Measurements from ENCODE around the gene CTPS2.
"Not testable (repeated sequence)": the region's sequence is repeated elsewhere in the genome, so short reads cannot be mapped to it uniquely, and the experiment has no call there.

The CTPS2 gene

GRCh38 chrX:16635596-16635995, 76.9 kb downstream of the CTPS2 start:
- in situ Hi-C loops (cut with HindIII; ENCODE audit: low pct_unique_long_range_greater_than_20kb, low sequenced_read_pairs): no loop called here

GRCh38 chrX:16635040-16635439, 77.4 kb downstream of the CTPS2 start:
- in situ Hi-C loops (cut with HindIII; ENCODE audit: low pct_unique_long_range_greater_than_20kb, low sequenced_read_pairs): no loop called here
- no peak for TF ChIP-seq JUND (IDR thresholded peaks at IDR 0.05; ENCODE audit: low read depth)
- no peak for DNase-seq (ENCODE audit: low read depth in 1 of 2, low spot score in 1 of 2)

More at GRCh38 chrX:16635596-16635995, 76.9 kb downstream of the CTPS2 start:
- TF ChIP-seq JUND (IDR thresholded peaks at IDR 0.05; ENCODE audit: low read depth): no peak
- DNase-seq (ENCODE audit: low read depth in 1 of 2, low spot score in 1 of 2): no peak

- in situ Hi-C loops (cut with HindIII; ENCODE audit: low pct_unique_long_range_greater_than_20kb, low sequenced_read_pairs): no loop called here
- no peak for TF ChIP-seq JUND (IDR thresholded peaks at IDR 0.05; ENCODE audit: low read depth)
- DNase-seq (ENCODE audit: low read depth in 1 of 2, low spot score in 1 of 2): no peak
Observed at GRCh38 chrX:16633754-16634153, 78.7 kb downstream of the CTPS2 start.

- DNase-seq (ENCODE audit: low read depth in 1 of 2, low spot score in 1 of 2): no peak
- in situ Hi-C loops (cut with HindIII; ENCODE audit: low pct_unique_long_range_greater_than_20kb, low sequenced_read_pairs): no loop called here
- TF ChIP-seq JUND (IDR thresholded peaks at IDR 0.05; ENCODE audit: low read depth): no peak
Observed at GRCh38 chrX:16629909-16630308, 82.6 kb downstream of the CTPS2 start.

GRCh38 chrX:16628946-16629595, 83.4 kb downstream of the CTPS2 start:
- in situ Hi-C loops (cut with HindIII; ENCODE audit: low pct_unique_long_range_greater_than_20kb, low sequenced_read_pairs): no loop called here
- no peak for TF ChIP-seq JUND (IDR thresholded peaks at IDR 0.05; ENCODE audit: low read depth)
- no peak for DNase-seq (ENCODE audit: low read depth in 1 of 2, low spot score in 1 of 2)

- in situ Hi-C loops (cut with HindIII; ENCODE audit: low pct_unique_long_range_greater_than_20kb, low sequenced_read_pairs); DNase-seq (ENCODE audit: low read depth in 1 of 2, low spot score in 1 of 2): not testable (repeated sequence)
Observed at GRCh38 chrX:16628511-16628910, 84.0 kb downstream of the CTPS2 start.

- in situ Hi-C loops (cut with HindIII; ENCODE audit: low pct_unique_long_range_greater_than_20kb, low sequenced_read_pairs): no loop called here
- DNase-seq (ENCODE audit: low read depth in 1 of 2, low spot score in 1 of 2): peak in 1 of 2 experiments; percentile 98
- TF ChIP-seq JUND (IDR thresholded peaks at IDR 0.05; ENCODE audit: low read depth): no peak; the same call in 1 of the 2 replicates
Observed at GRCh38 chrX:16619024-16619423, 93.4 kb downstream of the CTPS2 start.

GRCh38 chrX:16618422-16618821, 94.0 kb downstream of the CTPS2 start:
- no peak for DNase-seq (ENCODE audit: low read depth in 1 of 2, low spot score in 1 of 2)
- in situ Hi-C loops (cut with HindIII; ENCODE audit: low pct_unique_long_range_greater_than_20kb, low sequenced_read_pairs): no loop called here
- no peak for TF ChIP-seq JUND (IDR thresholded peaks at IDR 0.05; ENCODE audit: low read depth)

GRCh38 chrX:16617382-16617781, 95.1 kb downstream of the CTPS2 start:
- TF ChIP-seq JUND (IDR thresholded peaks at IDR 0.05; ENCODE audit: low read depth): peak; percentile 94
- DNase-seq (ENCODE audit: low read depth in 1 of 2, low spot score in 1 of 2): peak in 1 of 2 experiments; percentile 95
- in situ Hi-C loops (cut with HindIII; ENCODE audit: low pct_unique_long_range_greater_than_20kb, low sequenced_read_pairs): no loop called here

- no peak for DNase-seq (ENCODE audit: low read depth in 1 of 2, low spot score in 1 of 2)
- no peak for TF ChIP-seq JUND (IDR thresholded peaks at IDR 0.05; ENCODE audit: low read depth)
- in situ Hi-C loops (cut with HindIII; ENCODE audit: low pct_unique_long_range_greater_than_20kb, low sequenced_read_pairs): no loop called here
Observed at GRCh38 chrX:16612257-16612897, 100.1 kb downstream of the CTPS2 start.

- DNase-seq (ENCODE audit: low read depth in 1 of 2, low spot score in 1 of 2); in situ Hi-C loops (cut with HindIII; ENCODE audit: low pct_unique_long_range_greater_than_20kb, low sequenced_read_pairs): not testable (repeated sequence)
Observed at GRCh38 chrX:16610654-16611053, 101.8 kb downstream of the CTPS2 start.

GRCh38 chrX:16610121-16610621, 102.3 kb downstream of the CTPS2 start:
- 0 out of 2 replicates have a peak, but pooled peaks have one; percentile 58 for TF ChIP-seq JUND (IDR thresholded peaks at IDR 0.05; ENCODE audit: low read depth)
- in situ Hi-C loops (cut with HindIII; ENCODE audit: low pct_unique_long_range_greater_than_20kb, low sequenced_read_pairs): no loop called here
- peak in 1 of 2 experiments; percentile 64 for DNase-seq (ENCODE audit: low read depth in 1 of 2, low spot score in 1 of 2)

- DNase-seq (ENCODE audit: low read depth in 1 of 2, low spot score in 1 of 2): no peak
- in situ Hi-C loops (cut with HindIII; ENCODE audit: low pct_unique_long_range_greater_than_20kb, low sequenced_read_pairs): no loop called here
Observed at GRCh38 chrX:16606142-16606720, 106.2 kb downstream of the CTPS2 start.

More at GRCh38 chrX:16606142-16606720, 106.2 kb downstream of the CTPS2 start:
- no peak for TF ChIP-seq JUND (IDR thresholded peaks at IDR 0.05; ENCODE audit: low read depth)
